Stimulated activated CD8-positive, alpha-beta memory T cell treated with anti-CD3 and anti-CD28 coated beads, Interleukin-4, amount 100 ng/mL, for 24 hours (primary cell): ENCODE data around the gene POTEF.
"Not testable (repeated sequence)": the region's sequence is repeated elsewhere in the genome, so short reads cannot be mapped to it uniquely, and the experiment has no call there.

ENCODE experiments used
- DNase-seq: peaks from one replicate; pipeline ENCODE4 v3.0.0-alpha.2; 2020; ENCODE audit warnings: low read depth

Gene POTEF

DNA sequence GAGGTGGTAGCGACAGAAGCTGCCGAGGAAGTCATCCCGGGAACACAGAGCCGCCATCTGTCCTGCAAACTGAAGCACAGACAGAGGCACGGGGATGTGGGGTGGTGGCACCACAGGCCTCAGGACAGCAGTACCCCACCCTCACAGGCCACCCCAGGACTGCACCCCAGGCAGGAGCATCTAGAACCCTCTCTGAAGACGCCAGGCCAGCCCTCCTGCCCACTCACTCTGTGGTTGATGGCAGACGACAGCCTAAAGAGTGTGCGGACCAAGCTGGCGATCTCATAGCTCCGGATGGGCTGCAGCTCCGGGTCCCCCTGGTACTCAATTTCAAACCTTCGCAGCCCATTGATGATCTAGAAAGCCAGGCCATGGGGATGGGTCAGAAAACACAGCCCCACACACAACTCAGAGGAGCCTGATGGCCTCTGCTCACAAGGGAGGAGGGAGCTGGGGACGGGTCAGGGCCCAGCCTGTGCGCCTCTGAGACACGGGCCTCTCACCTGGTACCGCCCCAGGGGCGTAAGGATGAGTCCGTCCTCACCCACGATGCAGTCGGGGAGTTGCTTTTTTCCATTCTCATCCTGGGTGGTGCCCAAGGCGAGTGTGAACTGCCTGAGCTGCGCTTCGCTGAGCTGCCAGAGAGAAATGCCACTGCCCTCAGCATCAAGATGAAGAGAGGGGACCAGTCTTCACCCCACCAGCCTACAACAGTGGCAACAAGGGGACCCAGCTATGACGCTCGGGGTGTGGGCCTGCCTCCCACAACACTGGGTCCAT is 24.0 kb upstream of the POTEF start:
- DNase-seq = no peak

- not testable (repeated sequence) for DNase-seq
Measured at GRCh38 chr2:130152136-130152815, 23.3 kb upstream of the POTEF start.

- DNase-seq = not testable (repeated sequence)
Measured at GRCh38 chr2:130151145-130151512, 22.1 kb upstream of the POTEF start.

GRCh38 chr2:130150181-130151144 is 21.4 kb upstream of the POTEF start:
- no peak for DNase-seq

DNA sequence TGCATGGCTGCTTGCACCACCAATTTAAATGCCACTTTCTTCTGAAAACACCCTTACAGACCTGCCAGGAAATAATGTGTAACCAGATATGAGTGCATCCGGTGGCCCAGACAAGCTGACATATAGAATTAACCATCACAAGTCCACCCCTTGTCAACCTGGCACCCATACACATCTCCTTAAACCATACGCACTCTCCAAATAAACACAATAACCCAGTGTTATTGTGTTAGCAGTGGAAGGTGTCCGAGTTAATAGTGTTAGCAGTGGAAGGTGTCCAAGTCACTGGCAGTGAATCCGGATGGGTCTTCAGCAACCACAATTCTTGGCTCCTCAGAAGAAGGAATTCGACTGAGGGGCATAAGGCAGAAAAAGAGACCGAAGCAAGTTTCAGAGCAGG is 19.5 kb upstream of the POTEF start:
- not testable (repeated sequence) for DNase-seq

DNA sequence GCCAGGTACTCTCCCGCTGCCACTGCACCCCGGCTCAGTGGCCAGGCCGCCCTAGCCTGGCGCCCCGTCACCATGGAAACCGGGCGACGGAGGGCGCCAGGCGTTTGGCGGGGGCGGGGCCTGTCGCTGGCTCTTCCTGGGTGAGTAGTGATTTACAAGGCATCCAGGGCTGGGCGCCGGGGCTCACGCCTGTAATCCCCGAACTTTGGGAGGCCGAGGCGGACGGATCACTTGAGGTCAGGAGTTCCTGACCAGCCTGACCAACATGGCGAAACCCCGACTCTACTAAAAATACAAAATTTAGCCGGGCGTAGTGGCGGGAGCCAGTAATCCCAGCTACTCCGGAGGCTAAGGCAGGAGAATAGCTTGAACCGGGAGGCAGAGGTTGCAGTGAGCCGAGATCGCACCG is 16.0 kb upstream of the POTEF start, which contains the start of gene CCDC74B:
CCDC74B (minus strand) TSS at position 107 of the 409 bp plus-strand sequence. CDS start 116 bp downstream, outside the sequence.
- peak; percentile 42 for DNase-seq

DNA sequence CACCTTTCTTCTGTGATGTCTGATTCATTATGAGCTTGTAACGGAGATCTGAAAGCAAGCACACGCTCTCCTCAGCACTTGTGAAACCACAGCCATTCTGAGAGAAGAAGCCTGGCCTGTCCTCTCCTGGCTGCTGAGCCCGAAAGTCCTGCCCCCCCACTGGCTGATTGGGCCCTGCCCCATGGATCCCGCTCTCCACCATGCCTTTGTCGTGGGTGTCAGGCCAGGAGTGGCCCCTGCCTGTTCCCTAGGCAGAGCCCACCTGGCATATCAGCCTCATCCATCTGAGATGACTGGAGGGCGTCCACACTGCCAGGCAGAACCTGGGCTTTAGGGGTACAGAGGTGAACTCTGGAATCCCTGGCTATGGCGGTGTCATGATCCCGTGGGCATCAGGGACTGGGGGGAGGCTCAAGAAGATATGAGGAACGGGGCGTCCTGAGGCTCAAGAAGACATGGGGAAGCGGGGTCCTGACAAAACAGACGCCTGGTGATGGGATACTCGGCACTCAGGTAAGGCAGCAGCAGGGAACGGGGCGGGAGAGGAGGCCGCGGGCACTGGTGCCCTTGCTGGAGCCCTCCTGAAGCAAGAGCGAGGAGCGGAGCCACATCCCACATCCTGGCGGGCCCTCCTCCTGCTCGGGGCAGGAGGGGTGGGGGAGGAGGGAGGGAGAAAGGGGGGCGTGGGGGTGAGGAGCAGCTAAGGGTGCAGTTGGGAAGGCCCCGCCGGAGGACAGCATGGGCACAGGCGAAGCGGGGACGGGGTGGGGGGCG is 14.4 kb upstream of the POTEF start:
- DNase-seq = not testable (repeated sequence)

DNA sequence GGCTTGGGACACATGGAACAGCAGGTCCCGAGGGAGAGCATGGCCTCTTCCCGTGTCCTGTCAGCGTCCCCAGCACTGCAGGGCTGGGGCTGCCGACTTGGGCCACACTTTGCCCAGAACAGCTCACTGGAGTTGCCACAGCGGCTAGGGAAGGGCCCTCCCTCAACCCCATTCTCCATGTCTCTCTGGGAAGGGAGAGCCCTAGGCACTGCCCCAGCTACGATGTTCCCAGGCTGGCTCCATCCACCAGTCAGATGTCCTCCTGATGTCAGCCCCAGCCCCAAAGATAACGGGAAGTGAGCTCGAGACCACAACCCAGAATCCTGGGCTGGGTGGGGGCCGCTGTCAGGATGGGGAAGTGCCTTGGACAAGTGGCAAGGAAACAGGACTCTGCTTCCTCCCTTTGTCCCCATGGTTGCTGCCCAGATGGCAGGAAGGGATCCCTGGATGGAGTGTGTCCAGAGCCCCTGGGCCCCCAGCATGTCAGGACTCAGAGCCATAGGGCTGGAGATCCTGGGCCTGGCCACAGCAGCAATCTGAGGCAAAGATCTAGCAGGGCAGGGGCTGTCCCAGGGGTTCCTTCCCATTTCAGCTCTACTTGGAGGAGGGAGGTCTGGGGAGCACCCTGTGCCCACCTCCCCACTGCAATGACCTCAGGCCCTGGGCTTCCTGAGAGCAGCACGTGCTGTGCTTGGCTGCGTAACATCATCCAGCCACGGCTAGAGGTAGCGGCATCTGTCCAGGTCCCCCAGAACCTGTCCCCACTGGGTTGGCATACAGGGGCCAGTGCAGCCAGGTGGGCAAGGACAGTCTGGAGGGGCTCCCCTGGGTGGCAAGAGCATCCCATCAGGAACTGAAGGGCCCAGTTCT is 13.6 kb upstream of the POTEF start:
- DNase-seq = not testable (repeated sequence)

GRCh38 chr2:130141645-130142370 is 12.8 kb upstream of the POTEF start:
- DNase-seq = not testable (repeated sequence)

DNA sequence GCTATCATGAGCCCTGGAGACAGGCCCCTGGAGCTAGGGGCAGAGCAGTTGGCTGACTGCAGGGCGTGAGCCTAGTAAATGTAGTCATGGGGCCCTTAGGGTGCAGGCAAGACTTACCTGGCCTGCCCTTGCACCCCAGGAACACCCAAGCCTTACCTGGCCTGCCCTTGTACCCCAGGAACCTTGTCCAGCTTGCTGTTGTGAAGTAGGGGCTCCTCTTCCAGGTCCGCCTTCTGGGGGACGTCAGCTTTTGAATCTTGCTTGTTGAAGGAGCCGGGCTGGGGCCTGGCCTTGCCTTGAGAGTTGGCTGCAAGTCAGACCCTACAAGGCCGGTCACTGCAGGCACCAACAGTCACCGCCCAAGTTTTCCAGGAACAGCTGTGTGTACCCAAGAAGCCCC is 12.0 kb upstream of the POTEF start:
- not testable (repeated sequence) for DNase-seq

GRCh38 chr2:130140516-130140915 is 11.5 kb upstream of the POTEF start:
- DNase-seq = not testable (repeated sequence)

GRCh38 chr2:130139331-130140280 is 10.6 kb upstream of the POTEF start:
- DNase-seq = not testable (repeated sequence)

- not testable (repeated sequence) for DNase-seq
Measured at GRCh38 chr2:130138841-130139251, 9.8 kb upstream of the POTEF start.

DNA sequence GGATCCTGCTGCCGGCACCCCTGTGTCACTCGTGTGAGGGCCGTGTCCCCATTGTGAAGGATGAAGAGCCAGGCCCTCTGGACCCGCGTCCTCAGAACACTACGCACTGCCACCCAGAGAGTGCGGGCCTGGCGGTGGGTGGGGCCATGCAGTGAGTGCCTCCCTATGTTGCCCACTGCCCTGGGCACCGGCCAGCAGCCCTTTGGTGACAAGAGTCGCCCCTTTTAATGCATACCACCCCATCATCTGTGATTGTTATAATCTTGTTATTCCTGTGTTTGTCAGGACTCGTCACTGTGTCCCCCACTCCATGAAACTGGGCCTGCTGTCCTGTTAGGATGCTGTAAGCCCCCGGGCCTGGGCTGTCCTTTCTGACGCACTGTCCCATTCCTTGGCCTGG is 9.3 kb upstream of the POTEF start:
- DNase-seq = not testable (repeated sequence)

GRCh38 chr2:130137118-130137517 is 8.1 kb upstream of the POTEF start:
- DNase-seq = not testable (repeated sequence)

DNA sequence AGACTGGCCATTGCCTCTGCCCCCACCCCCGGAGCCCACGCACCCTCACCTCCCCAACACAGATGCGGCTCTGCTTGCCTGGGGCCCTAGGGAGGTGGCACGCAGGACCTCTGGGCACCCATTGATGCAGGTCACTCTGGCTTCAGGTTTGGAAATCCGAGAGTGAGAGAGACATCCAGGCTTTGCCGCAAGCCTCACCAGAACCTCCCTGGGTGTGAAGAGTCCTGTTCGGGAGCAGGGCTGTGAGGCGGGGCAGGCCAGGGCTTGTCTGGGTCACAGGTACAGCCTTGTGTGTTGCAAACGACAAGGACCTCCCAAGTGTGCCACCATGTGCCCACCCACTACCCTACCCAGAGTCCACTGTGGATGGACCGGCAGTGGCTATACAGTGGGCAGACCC is 7.5 kb upstream of the POTEF start:
- not testable (repeated sequence) for DNase-seq

- no peak for DNase-seq
Measured at GRCh38 chr2:130135692-130136541, 6.9 kb upstream of the POTEF start.
